HEK293 (cell line): Measurements from ENCODE around the gene ENPEP.

Experiments
- KLF8 ChIP-seq: fragments of 450-650 bp; formaldehyde crosslinking; IDR thresholded peaks from 2 replicates; pipeline ENCODE4 v1.5.1; 2016; ENCODE audit warnings: missing biosample characterization, missing genetic modification characterization
- PRDM10 ChIP-seq: fragments of 450-650 bp; formaldehyde crosslinking; IDR thresholded peaks from 2 replicates; pipeline ENCODE4 v1.5.1; 2016; ENCODE audit warnings: missing biosample characterization, missing genetic modification characterization
- PRDM6 ChIP-seq: fragments of 450-650 bp; formaldehyde crosslinking; IDR thresholded peaks from 2 replicates; pipeline ENCODE4 v1.5.1; 2017; ENCODE audit warnings: missing biosample characterization, missing genetic modification characterization
- SETDB1 ChIP-seq: IDR thresholded peaks from one replicate; pipeline ENCODE4 v1.6.1; 2017; ENCODE audit warnings: mild to moderate bottlenecking, low read length, moderate library complexity, mixed read lengths; ENCODE audit not compliant: insufficient read length
- TRIM28 ChIP-seq: IDR thresholded peaks from 2 replicates; pipeline ENCODE4 v1.6.1; 2011; ENCODE audit warnings: low read length, control low read depth, borderline replicate concordance
- ZNF148 ChIP-seq: fragments of 450-650 bp; formaldehyde crosslinking; IDR thresholded peaks from 2 replicates; pipeline ENCODE4 v1.5.0; 2017; ENCODE audit warnings: missing biosample characterization, missing genetic modification characterization, borderline replicate concordance
- ZNF24 ChIP-seq: fragments of 450-650 bp; formaldehyde crosslinking; IDR thresholded peaks from 2 replicates; pipeline ENCODE4 v1.5.1; 2016; ENCODE audit warnings: missing biosample characterization, missing genetic modification characterization
- ZNF280D ChIP-seq: fragments of 450-650 bp; formaldehyde crosslinking; IDR thresholded peaks from 2 replicates; pipeline ENCODE4 v1.5.1; 2016; ENCODE audit warnings: missing biosample characterization, missing genetic modification characterization
- ZNF335 ChIP-seq: fragments of 450-650 bp; formaldehyde crosslinking; conservative IDR thresholded peaks from 2 replicates; pipeline ENCODE4 v1.5.1; 2016; ENCODE audit warnings: missing biosample characterization, missing genetic modification characterization
- ZNF350 ChIP-seq: fragments of 450-650 bp; formaldehyde crosslinking; IDR thresholded peaks from 2 replicates; pipeline ENCODE4 v1.5.0; 2017; ENCODE audit warnings: missing biosample characterization, mild to moderate bottlenecking, missing genetic modification characterization
- ZNF366 ChIP-seq: fragments of 450-650 bp; formaldehyde crosslinking; conservative IDR thresholded peaks from 2 replicates; pipeline ENCODE4 v1.5.1; 2016; ENCODE audit warnings: missing biosample characterization, missing genetic modification characterization
- ZNF76 ChIP-seq: fragments of 450-650 bp; formaldehyde crosslinking; IDR thresholded peaks from 2 replicates; pipeline ENCODE4; 2016; ENCODE audit warnings: low read depth, missing biosample characterization, missing genetic modification characterization, borderline replicate concordance
- TF ChIP-seq, protein P1 (sequence below): fragments of 450-650 bp; formaldehyde crosslinking; IDR thresholded peaks from 2 replicates; pipeline ENCODE4 v1.5.1; 2016; ENCODE audit warnings: missing biosample characterization, missing genetic modification characterization
- TF ChIP-seq, protein P2 (sequence below): fragments of 450-650 bp; formaldehyde crosslinking; IDR thresholded peaks from 2 replicates; pipeline ENCODE4 v1.5.1; 2016; ENCODE audit warnings: missing biosample characterization, missing genetic modification characterization, borderline replicate concordance

Gene ENPEP

DNA sequence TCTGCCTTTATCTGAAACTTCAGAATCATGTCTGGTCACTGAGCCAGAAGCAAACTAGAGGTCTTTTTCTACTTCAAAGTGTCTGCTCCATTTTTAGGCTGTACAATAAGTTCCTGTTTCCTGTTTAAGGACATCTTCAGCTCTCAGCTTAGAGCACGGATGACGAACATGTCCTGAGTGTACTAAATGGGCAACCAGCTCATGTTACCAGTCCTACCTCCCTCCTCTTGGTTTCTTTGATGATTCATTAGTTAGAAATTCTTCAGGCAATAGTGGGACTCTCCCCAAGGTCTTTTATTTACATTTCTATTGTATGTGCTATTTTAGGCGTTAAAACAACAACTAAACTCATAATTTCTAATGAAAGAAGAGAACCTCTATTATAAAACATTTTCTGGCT, 58.0 kb downstream of the ENPEP start (continued):
- TF ChIP-seq ZNF280D (tag by site-specific recombination) = 0 out of 2 replicates have a peak, but pooled peaks have one; percentile 39
- peak; percentile 80 for TF ChIP-seq PRDM6 (tag by site-specific recombination)
- TF ChIP-seq ZNF366 (tag by site-specific recombination) = peak; percentile 75
- TF ChIP-seq ZNF350 = no peak
- peak; percentile 70 for TF ChIP-seq TRIM28
- TF ChIP-seq, protein P1, sequence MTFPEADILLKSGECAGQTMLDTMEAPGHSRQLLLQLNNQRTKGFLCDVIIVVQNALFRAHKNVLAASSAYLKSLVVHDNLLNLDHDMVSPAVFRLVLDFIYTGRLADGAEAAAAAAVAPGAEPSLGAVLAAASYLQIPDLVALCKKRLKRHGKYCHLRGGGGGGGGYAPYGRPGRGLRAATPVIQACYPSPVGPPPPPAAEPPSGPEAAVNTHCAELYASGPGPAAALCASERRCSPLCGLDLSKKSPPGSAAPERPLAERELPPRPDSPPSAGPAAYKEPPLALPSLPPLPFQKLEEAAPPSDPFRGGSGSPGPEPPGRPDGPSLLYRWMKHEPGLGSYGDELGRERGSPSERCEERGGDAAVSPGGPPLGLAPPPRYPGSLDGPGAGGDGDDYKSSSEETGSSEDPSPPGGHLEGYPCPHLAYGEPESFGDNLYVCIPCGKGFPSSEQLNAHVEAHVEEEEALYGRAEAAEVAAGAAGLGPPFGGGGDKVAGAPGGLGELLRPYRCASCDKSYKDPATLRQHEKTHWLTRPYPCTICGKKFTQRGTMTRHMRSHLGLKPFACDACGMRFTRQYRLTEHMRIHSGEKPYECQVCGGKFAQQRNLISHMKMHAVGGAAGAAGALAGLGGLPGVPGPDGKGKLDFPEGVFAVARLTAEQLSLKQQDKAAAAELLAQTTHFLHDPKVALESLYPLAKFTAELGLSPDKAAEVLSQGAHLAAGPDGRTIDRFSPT (tag by site-specific recombination) = peak; percentile 68; the same call in 1 of the 2 replicates
- peak; percentile 41; the same call in 1 of the 2 replicates for TF ChIP-seq KLF8 (tag by site-specific recombination)
- TF ChIP-seq, protein P2, sequence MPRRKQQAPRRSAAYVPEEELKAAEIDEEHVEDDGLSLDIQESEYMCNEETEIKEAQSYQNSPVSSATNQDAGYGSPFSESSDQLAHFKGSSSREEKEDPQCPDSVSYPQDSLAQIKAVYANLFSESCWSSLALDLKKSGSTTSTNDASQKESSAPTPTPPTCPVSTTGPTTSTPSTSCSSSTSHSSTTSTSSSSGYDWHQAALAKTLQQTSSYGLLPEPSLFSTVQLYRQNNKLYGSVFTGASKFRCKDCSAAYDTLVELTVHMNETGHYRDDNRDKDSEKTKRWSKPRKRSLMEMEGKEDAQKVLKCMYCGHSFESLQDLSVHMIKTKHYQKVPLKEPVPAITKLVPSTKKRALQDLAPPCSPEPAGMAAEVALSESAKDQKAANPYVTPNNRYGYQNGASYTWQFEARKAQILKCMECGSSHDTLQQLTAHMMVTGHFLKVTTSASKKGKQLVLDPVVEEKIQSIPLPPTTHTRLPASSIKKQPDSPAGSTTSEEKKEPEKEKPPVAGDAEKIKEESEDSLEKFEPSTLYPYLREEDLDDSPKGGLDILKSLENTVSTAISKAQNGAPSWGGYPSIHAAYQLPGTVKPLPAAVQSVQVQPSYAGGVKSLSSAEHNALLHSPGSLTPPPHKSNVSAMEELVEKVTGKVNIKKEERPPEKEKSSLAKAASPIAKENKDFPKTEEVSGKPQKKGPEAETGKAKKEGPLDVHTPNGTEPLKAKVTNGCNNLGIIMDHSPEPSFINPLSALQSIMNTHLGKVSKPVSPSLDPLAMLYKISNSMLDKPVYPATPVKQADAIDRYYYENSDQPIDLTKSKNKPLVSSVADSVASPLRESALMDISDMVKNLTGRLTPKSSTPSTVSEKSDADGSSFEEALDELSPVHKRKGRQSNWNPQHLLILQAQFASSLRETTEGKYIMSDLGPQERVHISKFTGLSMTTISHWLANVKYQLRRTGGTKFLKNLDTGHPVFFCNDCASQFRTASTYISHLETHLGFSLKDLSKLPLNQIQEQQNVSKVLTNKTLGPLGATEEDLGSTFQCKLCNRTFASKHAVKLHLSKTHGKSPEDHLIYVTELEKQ (tag by site-specific recombination) = no peak
- TF ChIP-seq ZNF24 (tag by site-specific recombination) = peak; percentile 48; the same call in 1 of the 2 replicates
- peak; percentile 36 for TF ChIP-seq ZNF335
- peak; percentile 90 for TF ChIP-seq SETDB1
- TF ChIP-seq PRDM10 (tag by site-specific recombination) = peak; percentile 72
- TF ChIP-seq ZNF148 (tag by site-specific recombination) = no peak
- no peak for TF ChIP-seq ZNF76 (tag by site-specific recombination)
